HL-60 (cell line): ENCODE measurements around the gene NOS1.

ENCODE experiments used
- DNase-seq, 2 experiments: peaks; one replicate each; pipeline ENCODE4 v3.0.0-alpha.2; 2010 to 2020; ENCODE audit warnings: low read depth in 1 of 2, low spot score in 1 of 2
- H3K27ac ChIP-seq: fragments of 250-450 bp; sonication (Bioruptor Pico); replicated peaks from 2 replicates; pipeline ENCODE4 v1.5.1; 2020; ENCODE audit warnings: mild to moderate bottlenecking, moderate library complexity
- H3K27me3 ChIP-seq: fragments of 250-450 bp; sonication (Bioruptor Pico); 2 replicates; pipeline ENCODE4 v1.5.1; 2021; ENCODE audit warnings: mild to moderate bottlenecking, moderate library complexity; ENCODE audit not compliant: insufficient read depth, poor library complexity, severe bottlenecking
- H3K4me3 ChIP-seq: replicated peaks from 2 replicates; pipeline ENCODE4 v1.5.1; 2011; ENCODE audit warnings: mild to moderate bottlenecking, control low read depth, low read length; ENCODE audit not compliant: insufficient read depth
- CTCF ChIP-seq: IDR thresholded peaks from one replicate; pipeline ENCODE4 v1.5.1; 2011; ENCODE audit warnings: low read length, control low read depth, inconsistent platforms; ENCODE audit not compliant: insufficient read depth
- GABPA ChIP-seq: IDR thresholded peaks from 2 replicates; pipeline ENCODE4 v1.6.1; 2012; ENCODE audit warnings: low read depth
- POLR2AphosphoS5 ChIP-seq: IDR thresholded peaks from 2 replicates; pipeline ENCODE4 v1.6.1; 2012; ENCODE audit warnings: low read depth
- REST ChIP-seq: IDR thresholded peaks from 2 replicates; pipeline ENCODE4 v1.6.1; 2012; ENCODE audit warnings: low read depth; ENCODE audit not compliant: insufficient replicate concordance
- SPI1 ChIP-seq: IDR thresholded peaks from 2 replicates; pipeline ENCODE4 v1.6.1; 2012; ENCODE audit warnings: low read depth, mild to moderate bottlenecking, borderline replicate concordance

Gene NOS1

GRCh38 chr12:117231750-117232149 is 129.7 kb downstream of the NOS1 start:
- no peak overlapping the region for H3K4me3 ChIP-seq
- no peak for DNase-seq
- H3K27me3 ChIP-seq = peaks cover 4% of the 10 kb centered on the region
- TF ChIP-seq SPI1 (no peak), GABPA (no peak), CTCF (no peak), POLR2AphosphoS5 (no peak), REST (no peak)
- H3K27ac ChIP-seq = no peak overlapping the region

- Histone ChIP-seq H3K27ac (no peak overlapping the region), H3K27me3 (no peaks in the 10 kb centered on the region), H3K4me3 (no peak overlapping the region)
- DNase-seq = no peak
- no peak for TF ChIP-seq SPI1
- no peak for TF ChIP-seq GABPA
These were observed 133.2 kb downstream of the NOS1 start for GRCh38 chr12:117228239-117228638.

- Histone ChIP-seq H3K4me3 (no peak overlapping the region), H3K27ac (no peak overlapping the region), H3K27me3 (no peaks in the 10 kb centered on the region)
- TF ChIP-seq GABPA (no peak), POLR2AphosphoS5 (no peak), REST (no peak), CTCF (no peak)
- DNase-seq = no peak
These were observed 134.3 kb downstream of the NOS1 start for GRCh38 chr12:117227000-117227653.

GRCh38 chr12:117226505-117226904 is 134.9 kb downstream of the NOS1 start:
- no peak for TF ChIP-seq GABPA
- TF ChIP-seq CTCF = no peak
- TF ChIP-seq REST = no peak
- TF ChIP-seq POLR2AphosphoS5 = no peak
- no peak for TF ChIP-seq SPI1
- Histone ChIP-seq H3K27ac (no peak overlapping the region), H3K27me3 (no peaks in the 10 kb centered on the region), H3K4me3 (no peak overlapping the region)
- no peak for DNase-seq
